HepG2 (cell line): ENCODE results near the gene MYL11. TPM values are rescaled to one million over a fixed set of nuclear protein-coding genes. Genes with fewer than 3 reads are reported as not detected.

Experiments used
- ATAC-seq: fragments of 200-7000 bp; cut with Tn5 transposase; 3 replicates; pipeline ENCODE4 v1.9.1; 2020; ENCODE audit warnings: mild to moderate bottlenecking, moderate library complexity
- BruUV-seq: library from RNA; stranded (reverse); fragments of 400-500 nt; replicated peaks from 2 replicates; lab custom pipeline; 2021; lab: Mats Ljungman, UMichigan
- CTCF ChIA-PET: fragments of 300-600 bp; formaldehyde crosslinking; extraction: SDS; loops from one replicate; lab custom pipeline; 2021; ENCODE audit warnings: low total read pairs, inconsistent platforms, low intra/inter-chr PET ratio; lab: Yijun Ruan, JAX
- POLR2A ChIA-PET: fragments of 350-600 bp; sonication (Branson Sonifier 250); formaldehyde crosslinking; loops from one replicate; lab custom pipeline; 2020; ENCODE audit warnings: antibody characterized with exemption, inconsistent platforms; lab: Yijun Ruan, JAX
- DNase-seq: peaks from one replicate; pipeline ENCODE4 v3.0.0-alpha.2; 2015; ENCODE audit warnings: low spot score
- FAIRE-seq: peaks from 3 replicates; lab custom pipeline; 2011; peaks lifted over from hg19 to GRCh38; lab: Jason Lieb, UNC
- H2AFZ ChIP-seq: one replicate; pipeline ENCODE4 v1.6.1; 2011; ENCODE audit warnings: low read length, inconsistent platforms
- H3K27ac ChIP-seq: fragments of 300-600 bp; 3 replicates; pipeline ENCODE4 v1.8.0; 2011; ENCODE audit warnings: mixed run types, mild to moderate bottlenecking, mixed read lengths, low read length, inconsistent platforms; ENCODE audit not compliant: insufficient read depth; ENCODE audit errors: extremely low read length
- H3K27me3 ChIP-seq, 2 experiments: fragments of 200-600 bp in 1 of 2; 2 replicates in 1 of 2; 3 replicates in 1 of 2; pipeline versions ENCODE4 v1.6.0 to v1.8.0; 2011; ENCODE audit warnings: low read length in 2 of 2, mild to moderate bottlenecking in 2 of 2, moderate library complexity in 2 of 2, inconsistent platforms in 1 of 2; ENCODE audit not compliant: insufficient read depth in 2 of 2, control insufficient read depth in 1 of 2
- H3K36me3 ChIP-seq, 2 experiments: fragments of 200-600 bp in 1 of 2; replicated peaks in 1 of 2; 2 replicates in 1 of 2; 3 replicates in 1 of 2; pipeline versions ENCODE4 v1.5.1 to v1.8.0; 2011; ENCODE audit warnings: low read length in 2 of 2, inconsistent platforms in 1 of 2; ENCODE audit not compliant: insufficient read depth in 2 of 2, control insufficient read depth in 1 of 2
- H3K4me1 ChIP-seq: 2 replicates; pipeline ENCODE4 v1.5.1; 2012; ENCODE audit warnings: low read length, inconsistent platforms; ENCODE audit not compliant: insufficient read depth
- H3K4me2 ChIP-seq: 2 replicates; pipeline ENCODE4 v1.6.0; 2011; ENCODE audit warnings: low read depth, low read length, inconsistent platforms
- H3K4me3 ChIP-seq, 3 experiments: fragments of 200-600 bp in 1 of 3; sonication (generic), shearing (Covaris generic) in 1 of 3; replicated peaks in 1 of 3; 2 replicates each; pipeline ENCODE4 v1.5.1; 2011 to 2016; ENCODE audit warnings: low read length in 3 of 3, inconsistent platforms in 2 of 3, low read depth in 2 of 3, mild to moderate bottlenecking in 2 of 3, control low read depth in 1 of 3, mixed read lengths in 1 of 3; ENCODE audit not compliant: insufficient read depth in 1 of 3
- H3K79me2 ChIP-seq: one replicate; pipeline ENCODE4 v1.6.1; 2011; ENCODE audit warnings: low read length, inconsistent platforms; ENCODE audit not compliant: insufficient read depth
- H3K9ac ChIP-seq: 2 replicates; pipeline ENCODE4 v1.6.0; 2011; ENCODE audit warnings: mild to moderate bottlenecking, low read depth, low read length, inconsistent platforms; ENCODE audit not compliant: insufficient read depth
- H3K9me3 ChIP-seq: 2 replicates; pipeline ENCODE4 v1.5.1; 2012; ENCODE audit warnings: mild to moderate bottlenecking, low read length
- H4K20me1 ChIP-seq: 2 replicates; pipeline ENCODE4 v1.6.0; 2011; ENCODE audit warnings: inconsistent platforms, mild to moderate bottlenecking, low read length, moderate library complexity; ENCODE audit not compliant: insufficient read depth
- CAMTA2 ChIP-seq: sonication (generic); formaldehyde crosslinking; IDR thresholded peaks from 2 replicates; pipeline ENCODE4 v1.4.0; 2020; ENCODE audit warnings: mild to moderate bottlenecking, missing genetic modification reagents, borderline replicate concordance
- ETS1 ChIP-seq: sonication (generic); formaldehyde crosslinking; IDR thresholded peaks from 2 replicates; pipeline ENCODE4 v1.4.0; 2020; ENCODE audit warnings: missing genetic modification reagents
- HNF1B ChIP-seq: sonication (generic); formaldehyde crosslinking; IDR thresholded peaks from 2 replicates; pipeline ENCODE4 v1.5.1; 2020; ENCODE audit warnings: mild to moderate bottlenecking, moderate library complexity, missing genetic modification reagents
- KAT7 ChIP-seq: IDR thresholded peaks from 2 replicates; pipeline ENCODE4 v1.6.1; 2018; ENCODE audit warnings: borderline replicate concordance, missing compliant biosample characterization
- MED8 ChIP-seq: sonication (generic); formaldehyde crosslinking; IDR thresholded peaks from 2 replicates; pipeline ENCODE4 v1.8.1; 2023; ENCODE audit warnings: mild to moderate bottlenecking, missing genetic modification reagents; ENCODE audit not compliant: insufficient replicate concordance
- ZBTB33 ChIP-seq: sonication (generic); formaldehyde crosslinking; IDR thresholded peaks from 2 replicates; pipeline ENCODE4 v1.4.0; 2020; ENCODE audit warnings: missing genetic modification reagents
- ZBTB38 ChIP-seq: sonication (generic); formaldehyde crosslinking; IDR thresholded peaks from 2 replicates; pipeline ENCODE4 v1.5.1; 2020; ENCODE audit warnings: mild to moderate bottlenecking, missing genetic modification reagents
- ZFP37 ChIP-seq: sonication (generic); formaldehyde crosslinking; IDR thresholded peaks from 2 replicates; pipeline ENCODE4 v1.4.0; 2020; ENCODE audit warnings: missing genetic modification reagents, borderline replicate concordance
- ZMYM3 ChIP-seq: sonication (generic); formaldehyde crosslinking; IDR thresholded peaks from 2 replicates; pipeline ENCODE4 v1.5.1; 2020; ENCODE audit warnings: mild to moderate bottlenecking, missing genetic modification reagents
- ZNF180 ChIP-seq: sonication (generic); formaldehyde crosslinking; IDR thresholded peaks from 2 replicates; pipeline ENCODE4 v1.4.0; 2020; ENCODE audit warnings: low read depth, missing genetic modification reagents, borderline replicate concordance
- ZNF503 ChIP-seq: sonication (generic); formaldehyde crosslinking; IDR thresholded peaks from 2 replicates; pipeline ENCODE4 v1.4.0; 2020; ENCODE audit warnings: missing genetic modification reagents
- ZNF572 ChIP-seq: sonication (generic); formaldehyde crosslinking; IDR thresholded peaks from 2 replicates; pipeline ENCODE4 v1.5.1; 2020; ENCODE audit warnings: mild to moderate bottlenecking, missing genetic modification reagents
- ZNF589 ChIP-seq: sonication (generic); formaldehyde crosslinking; conservative IDR thresholded peaks from 2 replicates; pipeline ENCODE4 v1.8.0; 2022; ENCODE audit warnings: mild to moderate bottlenecking, moderate library complexity, missing genetic modification reagents
- ZNF629 ChIP-seq: sonication (generic); formaldehyde crosslinking; conservative IDR thresholded peaks from 2 replicates; pipeline ENCODE4 v1.5.0; 2020; ENCODE audit warnings: missing genetic modification reagents
- WGBS: methylation state at CpG from one replicate; pipeline ENCODE4 v1.1.6; 2017; ENCODE audit warnings: low lambda C conversion rate; 5-methylcytosine and 5-hydroxymethylcytosine counted together
- in situ Hi-C: cut with HindIII; loops from 2 replicates; pipeline ENCODE4 v1.10.0; 2017; ENCODE audit warnings: low pct_unique_long_range_greater_than_20kb; ENCODE audit not compliant: extremely low pct_ligation_motif_present
- intact Hi-C: fragments of 100-400 bp; cut with micrococcal nuclease; formaldehyde crosslinking; loops from one replicate; pipeline ENCODE4 v1.10.0; 2022; ENCODE audit not compliant: unreplicated experiment
- polyA plus RNA-seq, 8 experiments: library from polyadenylated mRNA; depleted of rRNA in 3 of 8; stranded (reverse) in 7 of 8; unstranded in 1 of 8; fragments of >200 nt; fragmentation: Illumina TruSeq in 4 of 8; extraction: Trizol in 4 of 8; gene quantifications; 2 replicates each; pipeline versions ENCODE4 v1.2.1 to v1.2.3, GENCODE V29; 2011 to 2016; ENCODE audit warnings: low read depth in 4 of 8, missing spikeins in 1 of 8, mixed read lengths in 1 of 8; ENCODE audit not compliant: insufficient read depth in 1 of 8
- total RNA-seq, 5 experiments: library from RNA; depleted of rRNA; stranded (reverse); fragments of >200 nt; fragmentation: Illumina TruSeq; extraction: Trizol; gene quantifications; 2 replicates each; pipeline ENCODE4 v1.2.3, GENCODE V29; 2016; ENCODE audit warnings: low read depth in 1 of 5

The MYL11 gene
- total and polyA plus RNA-seq, 2 of the 13 experiments (the other 11 are each of a cell fraction or from before 2014, with no cell fraction given) = not detected

- intact Hi-C loops (loop anchor here (1.0 kb wide), 1 partner anchor 36 kb away; the partner anchor contains the start of gene TBC1D10B), in situ Hi-C loops (no loop called here)
- no TSS peak for BruUV-seq
- peak overlapping the region; percentile 93 for H3K4me2 ChIP-seq
- 66% methylated on average over 14 of the region's 14 CpGs for WGBS
- H3K27ac ChIP-seq = peak overlapping the region; percentile 85
- H3K36me3 ChIP-seq = peaks cover 5 to 6% of the 10 kb centered on the region in 2 experiments
- FAIRE-seq = no peak
- H3K4me1 ChIP-seq = peaks cover 44% of the 10 kb centered on the region
- no peak for DNase-seq
- no peaks in the 10 kb centered on the region for H3K9me3 ChIP-seq
- H2AFZ ChIP-seq = peak overlapping the region; percentile 16
- ChIA-PET CTCF (no interaction called here), POLR2A (interaction anchor here (0.6 to 4.9 kb wide), 24 partner anchors 8 to 574 kb away, joined by 3 to 70 read pairs (median 6); partner anchors contain the start of genes CD2BP2, DCTPP1, SEPTIN1 and TBC1D10B)
- ATAC-seq = no peak
- peak overlapping the region; percentile 88 for H3K9ac ChIP-seq
- peaks cover 9% of the 10 kb centered on the region for H3K79me2 ChIP-seq
- H3K4me3 ChIP-seq = peak overlapping the region; percentile 87 to 96 (median 91); a peak in 5 of 6 replicates
- TF ChIP-seq ZNF503 (CRISPR knock-in tag) (0 out of 2 replicates have a peak, but pooled peaks have one; percentile 4), MED8 (CRISPR knock-in tag) (peak; percentile 22), ZBTB38 (0 out of 2 replicates have a peak, but pooled peaks have one; percentile 56), HNF1B (CRISPR knock-in tag) (peak; percentile 66; the same call in 1 of the 2 replicates), ETS1 (CRISPR knock-in tag) (0 out of 2 replicates have a peak, but pooled peaks have one; percentile 28), ZFP37 (no peak), KAT7 (CRISPR knock-in tag) (no peak), ZNF589 (CRISPR knock-in tag) (0 out of 2 replicates have a peak, but pooled peaks have one; percentile 21), ZMYM3 (CRISPR knock-in tag) (peak; percentile 9; the same call in 1 of the 2 replicates), ZBTB33 (peak; percentile 79; the same call in 1 of the 2 replicates), ZNF180 (CRISPR knock-in tag) (no peak), ZNF629 (CRISPR knock-in tag) (peak; percentile 81), ZNF572 (peak; percentile 82; the same call in 1 of the 2 replicates), CAMTA2 (CRISPR knock-in tag) (0 out of 2 replicates have a peak, but pooled peaks have one; percentile 28)
- no peaks in the 10 kb centered on the region for H3K27me3 ChIP-seq
- H4K20me1 ChIP-seq = no peaks in the 10 kb centered on the region
These were observed 32.1 kb downstream of the MYL11 start for GRCh38 chr16:30406795-30407101.
